Neural progenitor cell (in vitro differentiated cells): Measurements from ENCODE around the gene IZUMO3. TPM values are rescaled to one million over a fixed set of nuclear protein-coding genes. Genes with fewer than 3 reads are reported as not detected.

ENCODE experiments used
- DNase-seq: peaks from one replicate; pipeline ENCODE4 v3.0.0-alpha.2; 2016; ENCODE audit warnings: low spot score
- H2AFZ ChIP-seq: fragments of 200-600 bp; sonication (generic); replicated peaks from 2 replicates; pipeline ENCODE4 v1.6.1; 2016; ENCODE audit warnings: antibody characterized with exemption
- H3F3A ChIP-seq: fragments of 200-600 bp; sonication (generic); 2 replicates; pipeline ENCODE4 v1.6.1; 2016; ENCODE audit warnings: antibody characterized with exemption, low read depth
- H3K27ac ChIP-seq: fragments of 200-600 bp; sonication (generic); 2 replicates; pipeline ENCODE4 v1.5.1; 2016; ENCODE audit warnings: mild to moderate bottlenecking
- H3K27me3 ChIP-seq: fragments of 200-600 bp; sonication (generic); 2 replicates; pipeline ENCODE4 v1.6.1; 2016; ENCODE audit warnings: mild to moderate bottlenecking, moderate library complexity
- H3K36me3 ChIP-seq: fragments of 200-600 bp; sonication (generic); 2 replicates; pipeline ENCODE4 v1.5.1; 2016
- H3K4me1 ChIP-seq: fragments of 200-600 bp; sonication (generic); 2 replicates; pipeline ENCODE4 v1.6.1; 2016; ENCODE audit warnings: mixed run types
- H3K4me2 ChIP-seq: fragments of 200-600 bp; sonication (generic); 2 replicates; pipeline ENCODE4 v1.6.1; 2016
- H3K4me3 ChIP-seq: fragments of 200-600 bp; sonication (generic); 2 replicates; pipeline ENCODE4 v1.5.1; 2016
- H3K79me2 ChIP-seq: fragments of 200-600 bp; sonication (generic); 2 replicates; pipeline ENCODE4 v1.6.1; 2016; ENCODE audit warnings: low read depth
- H3K9ac ChIP-seq: fragments of 200-600 bp; sonication (generic); 2 replicates; pipeline ENCODE4 v1.6.1; 2016
- H3K9me3 ChIP-seq: fragments of 200-600 bp; sonication (generic); 2 replicates; pipeline ENCODE4 v1.5.1; 2016; ENCODE audit warnings: low read depth
- H4K20me1 ChIP-seq: fragments of 200-600 bp; sonication (generic); 2 replicates; pipeline ENCODE4 v1.6.1; 2016; ENCODE audit warnings: low read depth
- H3K27ac Mint-ChIP-seq: 3 replicates; pipeline ENCODE4 v1.8.0; 2021; ENCODE audit warnings: mixed read lengths
- H3K27me3 Mint-ChIP-seq: 2 replicates; pipeline ENCODE4 v1.8.0; 2022; ENCODE audit warnings: low read depth, mild to moderate bottlenecking, inconsistent platforms, moderate library complexity, mixed read lengths; ENCODE audit not compliant: insufficient read depth
- H3K36me3 Mint-ChIP-seq: 3 replicates; pipeline ENCODE4 v1.8.0; 2021; ENCODE audit warnings: mixed read lengths
- H3K4me1 Mint-ChIP-seq: 3 replicates; pipeline ENCODE4 v1.8.0; 2021; ENCODE audit warnings: mixed read lengths
- H3K4me3 Mint-ChIP-seq: 3 replicates; pipeline ENCODE4 v1.8.0; 2021; ENCODE audit warnings: mild to moderate bottlenecking, moderate library complexity, mixed read lengths
- H3K9me3 Mint-ChIP-seq: 3 replicates; pipeline ENCODE4 v1.8.0; 2020; ENCODE audit warnings: mixed read lengths
- EZH2 ChIP-seq: fragments of 200-600 bp; sonication (generic); IDR thresholded peaks from 2 replicates; pipeline ENCODE4 v1.6.1; 2017; ENCODE audit warnings: antibody characterized with exemption, mild to moderate bottlenecking, moderate library complexity
- EZH2phosphoT487 ChIP-seq: fragments of 200-600 bp; sonication (generic); IDR thresholded peaks from 2 replicates; pipeline ENCODE4 v1.6.1; 2017; ENCODE audit warnings: antibody characterized with exemption
- total RNA-seq: library from RNA; depleted of rRNA; stranded (reverse); fragments of >200 nt; gene quantifications from 2 replicates; pipeline ENCODE4 v1.2.3, GENCODE V29; 2015; ENCODE audit warnings: low replicate concordance
- TF ChIP-seq, protein P1 (sequence below): fragments of 200-600 bp; sonication (generic); IDR thresholded peaks from 2 replicates; pipeline ENCODE4 v1.5.1; 2017; ENCODE audit warnings: antibody characterized with exemption, mild to moderate bottlenecking

IZUMO3 gene
- total RNA-seq, 1 donor from 2014 or later, result not detected

DNA sequence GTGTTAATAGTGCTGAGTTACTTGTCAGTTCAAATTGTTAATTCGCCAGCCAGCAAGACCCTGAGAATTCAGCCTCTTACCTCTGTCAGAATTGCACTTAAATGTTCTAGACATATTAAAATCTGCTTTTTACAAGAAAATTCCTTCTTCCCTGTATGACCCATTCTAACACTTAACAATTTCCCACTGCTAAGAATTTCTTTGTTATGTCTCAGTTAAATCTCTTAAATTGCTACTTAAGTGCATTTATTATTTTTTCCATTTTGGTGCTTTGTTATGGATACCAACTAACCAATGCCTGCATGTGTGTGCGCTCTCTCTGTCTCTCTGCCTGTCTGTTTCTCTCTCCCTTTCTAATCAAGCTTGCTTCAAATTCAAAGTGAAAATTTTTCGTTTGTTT, 44.9 kb downstream of the IZUMO3 start:
- Histone ChIP-seq H3K27ac (no peak overlapping the region), H3F3A (peaks cover 12% of the 10 kb centered on the region), H2AFZ (no peak overlapping the region), H3K4me1 (peaks cover 16% of the 10 kb centered on the region), H3K27me3 (no peaks in the 10 kb centered on the region), H3K79me2 (no peaks in the 10 kb centered on the region), H3K9ac (no peak overlapping the region), H3K9me3 (no peaks in the 10 kb centered on the region), H4K20me1 (no peaks in the 10 kb centered on the region), H3K4me2 (no peak overlapping the region), H3K36me3 (no peaks in the 10 kb centered on the region), H3K4me3 (no peak overlapping the region)
- TF ChIP-seq, protein P1, sequence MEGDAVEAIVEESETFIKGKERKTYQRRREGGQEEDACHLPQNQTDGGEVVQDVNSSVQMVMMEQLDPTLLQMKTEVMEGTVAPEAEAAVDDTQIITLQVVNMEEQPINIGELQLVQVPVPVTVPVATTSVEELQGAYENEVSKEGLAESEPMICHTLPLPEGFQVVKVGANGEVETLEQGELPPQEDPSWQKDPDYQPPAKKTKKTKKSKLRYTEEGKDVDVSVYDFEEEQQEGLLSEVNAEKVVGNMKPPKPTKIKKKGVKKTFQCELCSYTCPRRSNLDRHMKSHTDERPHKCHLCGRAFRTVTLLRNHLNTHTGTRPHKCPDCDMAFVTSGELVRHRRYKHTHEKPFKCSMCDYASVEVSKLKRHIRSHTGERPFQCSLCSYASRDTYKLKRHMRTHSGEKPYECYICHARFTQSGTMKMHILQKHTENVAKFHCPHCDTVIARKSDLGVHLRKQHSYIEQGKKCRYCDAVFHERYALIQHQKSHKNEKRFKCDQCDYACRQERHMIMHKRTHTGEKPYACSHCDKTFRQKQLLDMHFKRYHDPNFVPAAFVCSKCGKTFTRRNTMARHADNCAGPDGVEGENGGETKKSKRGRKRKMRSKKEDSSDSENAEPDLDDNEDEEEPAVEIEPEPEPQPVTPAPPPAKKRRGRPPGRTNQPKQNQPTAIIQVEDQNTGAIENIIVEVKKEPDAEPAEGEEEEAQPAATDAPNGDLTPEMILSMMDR, result no peak
- no peaks in the 10 kb centered on the region for H3K36me3 Mint-ChIP-seq
- no peaks in the 10 kb centered on the region for H3K27me3 Mint-ChIP-seq
- no peak overlapping the region for H3K27ac Mint-ChIP-seq
- no peak overlapping the region for H3K4me3 Mint-ChIP-seq
- peaks cover 2% of the 10 kb centered on the region for H3K9me3 Mint-ChIP-seq
- no peak for DNase-seq
- peaks cover 20% of the 10 kb centered on the region for H3K4me1 Mint-ChIP-seq

DNA sequence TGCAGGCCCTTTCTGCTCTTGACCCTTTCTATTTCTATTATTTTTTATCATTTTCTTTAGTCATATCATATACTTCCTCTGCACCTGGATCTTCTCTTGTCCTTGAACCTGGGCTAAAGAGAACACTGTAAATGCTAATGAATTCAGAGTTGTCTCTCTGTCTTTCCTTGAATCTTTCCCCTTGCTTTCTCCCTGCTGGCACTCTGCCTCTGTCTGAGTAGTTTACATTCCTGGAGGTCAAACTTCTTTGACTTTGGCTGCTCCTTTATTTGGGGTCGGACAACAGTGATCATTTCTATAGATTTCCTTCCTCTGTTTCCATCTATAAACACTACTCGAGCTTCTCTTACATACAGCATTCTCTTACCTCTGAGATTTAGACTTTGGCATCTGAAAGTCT, 47.1 kb downstream of the IZUMO3 start:
- H3K9me3 ChIP-seq, result no peaks in the 10 kb centered on the region
- H2AFZ ChIP-seq, result no peak overlapping the region
- H4K20me1 ChIP-seq, result no peaks in the 10 kb centered on the region
- no peaks in the 10 kb centered on the region for H3K9me3 Mint-ChIP-seq
- TF ChIP-seq EZH2phosphoT487 (no peak), EZH2 (no peak)
- peaks cover 16% of the 10 kb centered on the region for H3K4me1 ChIP-seq
- H3K4me1 Mint-ChIP-seq, result peaks cover 20% of the 10 kb centered on the region
- peak overlapping the region; percentile 1 for H3K27ac Mint-ChIP-seq
- no peak overlapping the region for H3K4me3 Mint-ChIP-seq
- H3K36me3 Mint-ChIP-seq, result no peaks in the 10 kb centered on the region
- H3K4me3 ChIP-seq, result no peak overlapping the region
- no peak overlapping the region for H3K4me2 ChIP-seq
- no peaks in the 10 kb centered on the region for H3K36me3 ChIP-seq
- no peaks in the 10 kb centered on the region for H3K27me3 ChIP-seq
- H3K79me2 ChIP-seq, result no peaks in the 10 kb centered on the region
- no peak overlapping the region for H3K9ac ChIP-seq
- DNase-seq, result no peak
- no peaks in the 10 kb centered on the region for H3K27me3 Mint-ChIP-seq
- H3F3A ChIP-seq, result peaks cover 12% of the 10 kb centered on the region
- no peak overlapping the region for H3K27ac ChIP-seq

DNA sequence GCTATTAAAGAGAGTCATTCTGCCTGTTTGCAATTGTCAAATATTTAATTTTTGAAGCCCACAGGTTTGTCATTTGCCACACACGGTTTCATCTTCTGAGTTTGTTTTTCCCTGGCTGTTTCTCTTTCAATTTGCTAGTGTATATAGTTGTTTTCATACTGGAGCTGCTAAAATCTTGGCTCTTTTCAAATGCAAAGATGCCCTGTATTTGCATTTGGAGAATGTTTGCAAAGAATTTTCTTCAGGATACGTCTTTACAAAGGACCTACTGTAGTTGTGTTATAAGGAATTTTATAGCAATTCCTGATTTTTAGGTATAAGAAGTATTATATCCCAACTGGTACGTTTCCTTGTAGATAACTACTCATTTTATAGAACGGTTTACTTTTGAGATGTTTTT, 48.0 kb downstream of the IZUMO3 start:
- H3K4me1 ChIP-seq, result peaks cover 12% of the 10 kb centered on the region
- no peaks in the 10 kb centered on the region for H3K36me3 Mint-ChIP-seq
- H2AFZ ChIP-seq, result no peak overlapping the region
- H3K4me2 ChIP-seq, result no peak overlapping the region
- no peaks in the 10 kb centered on the region for H3K27me3 Mint-ChIP-seq
- no peaks in the 10 kb centered on the region for H3K9me3 ChIP-seq
- no peak overlapping the region for H3K4me3 ChIP-seq
- H3F3A ChIP-seq, result peaks cover 10% of the 10 kb centered on the region
- H3K79me2 ChIP-seq, result no peaks in the 10 kb centered on the region
- no peaks in the 10 kb centered on the region for H4K20me1 ChIP-seq
- no peak overlapping the region for H3K27ac ChIP-seq
- no peaks in the 10 kb centered on the region for H3K27me3 ChIP-seq
- H3K4me3 Mint-ChIP-seq, result no peak overlapping the region
- H3K9ac ChIP-seq, result no peak overlapping the region
- no peak overlapping the region for H3K27ac Mint-ChIP-seq
- DNase-seq, result no peak
- TF ChIP-seq EZH2phosphoT487, result no peak
- no peak for TF ChIP-seq EZH2
- TF ChIP-seq, protein P1, result no peak
- no peaks in the 10 kb centered on the region for H3K9me3 Mint-ChIP-seq
- H3K36me3 ChIP-seq, result no peaks in the 10 kb centered on the region
- H3K4me1 Mint-ChIP-seq, result peaks cover 17% of the 10 kb centered on the region
